OCI-LY3 (cell line): ENCODE data around the gene ZNF688.

Experiments used
- CTCF ChIP-seq: fragments of 200-600, 300-600 bp; sonication (generic); IDR thresholded peaks from 2 replicates; pipeline ENCODE4 v1.5.1; 2014; ENCODE audit warnings: antibody characterized with exemption, low read length, low read depth
- EZH2phosphoT487 ChIP-seq: fragments of 200-600 bp; shearing (Covaris generic); IDR thresholded peaks from 2 replicates; pipeline ENCODE4 v1.6.1; 2018; ENCODE audit warnings: antibody characterized with exemption, mixed run types, low read depth

GRCh38 chr16:30603945-30604315 lies 32.4 kb upstream of the ZNF688 start:
- TF ChIP-seq CTCF (no peak), EZH2phosphoT487 (no peak)
